Colon (tissue), 2 donors: ENCODE results near the gene BMP10.

Experiments
- FAIRE-seq: peaks from 2 replicates; lab custom pipeline; 2012; peaks lifted over from hg19 to GRCh38; lab: Jason Lieb, UNC
- donor health status: control.
- donor health status: control.

Gene BMP10

DNA sequence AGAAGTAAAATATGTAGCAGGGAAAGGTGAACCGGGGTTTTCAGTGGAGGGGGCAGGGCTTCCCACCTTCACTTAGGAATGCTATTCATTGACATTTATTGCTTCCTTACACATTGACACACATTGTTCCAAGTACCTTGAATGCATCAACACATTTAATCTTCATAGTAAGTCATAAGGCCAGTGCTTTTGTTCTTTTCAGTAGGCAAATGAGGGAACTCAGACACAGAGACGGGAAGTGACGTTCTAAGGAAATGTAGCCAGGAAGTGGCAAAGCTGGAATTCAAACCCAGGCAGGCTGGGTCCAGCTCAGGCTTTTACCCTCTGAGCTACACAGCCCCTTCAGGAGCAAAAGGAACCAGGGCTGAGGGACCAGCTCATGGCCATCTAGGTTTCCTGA, 20.7 kb downstream of the BMP10 start:
- no peak for FAIRE-seq

DNA sequence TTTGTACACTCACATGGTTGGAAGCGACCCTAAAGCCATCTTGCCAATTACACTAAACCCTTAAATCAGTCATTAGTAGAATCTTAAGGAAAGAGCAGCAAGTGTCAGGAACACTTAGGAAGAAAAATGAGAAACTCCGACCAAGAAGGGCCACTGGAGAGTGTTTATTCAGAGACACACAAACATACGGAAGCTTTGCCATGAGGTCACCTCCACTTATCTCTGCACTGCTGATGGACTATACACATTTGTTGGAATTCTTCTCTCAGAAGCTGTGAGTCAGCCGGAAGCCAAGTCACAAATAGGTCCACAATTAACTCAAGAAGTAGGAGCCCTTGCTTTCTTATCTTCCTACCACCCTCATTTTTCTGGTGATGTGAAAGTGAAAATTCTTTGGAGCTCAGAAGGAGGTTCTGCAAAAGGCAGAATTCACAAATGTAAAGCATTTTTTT, 21.6 kb downstream of the BMP10 start:
- FAIRE-seq = no peak

DNA sequence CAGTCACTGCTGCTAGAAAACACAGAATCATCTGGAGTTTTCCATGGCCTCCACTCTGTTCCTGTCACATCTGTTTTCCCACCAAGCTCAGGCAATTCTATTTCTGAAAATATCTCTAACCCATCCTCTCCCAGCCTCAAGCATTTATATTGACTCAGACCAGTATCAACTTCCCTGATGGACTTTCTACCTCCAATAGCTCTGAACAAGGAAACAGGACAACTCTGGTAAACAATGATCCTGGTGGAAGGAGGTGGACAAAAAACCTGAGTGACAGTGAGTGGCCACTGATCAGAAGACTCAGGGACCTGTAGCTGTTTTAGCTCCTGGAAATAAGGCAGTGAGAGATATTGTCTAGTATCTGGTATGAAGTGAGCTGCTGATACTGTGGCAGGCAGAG, 23.4 kb downstream of the BMP10 start:
- no peak for FAIRE-seq

DNA sequence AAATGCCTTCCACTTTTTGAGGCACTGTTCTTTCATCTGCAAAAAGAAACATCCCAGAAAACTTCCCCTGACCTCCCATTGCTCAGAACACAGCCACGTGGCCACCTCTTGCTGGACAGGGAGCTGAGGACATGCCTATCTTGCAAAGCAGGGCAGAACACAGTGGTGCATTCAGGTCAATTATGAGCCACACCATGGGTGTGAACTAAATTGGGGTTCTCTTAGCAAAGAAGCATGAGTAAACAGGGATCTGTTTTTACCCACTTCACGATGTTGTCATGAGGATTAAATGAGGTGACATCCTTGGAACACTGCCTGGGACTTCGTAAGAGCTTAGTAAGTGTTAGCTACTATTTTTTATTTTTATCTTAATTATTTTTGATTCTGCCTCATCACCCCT, 25.1 kb downstream of the BMP10 start:
- no peak for FAIRE-seq

DNA sequence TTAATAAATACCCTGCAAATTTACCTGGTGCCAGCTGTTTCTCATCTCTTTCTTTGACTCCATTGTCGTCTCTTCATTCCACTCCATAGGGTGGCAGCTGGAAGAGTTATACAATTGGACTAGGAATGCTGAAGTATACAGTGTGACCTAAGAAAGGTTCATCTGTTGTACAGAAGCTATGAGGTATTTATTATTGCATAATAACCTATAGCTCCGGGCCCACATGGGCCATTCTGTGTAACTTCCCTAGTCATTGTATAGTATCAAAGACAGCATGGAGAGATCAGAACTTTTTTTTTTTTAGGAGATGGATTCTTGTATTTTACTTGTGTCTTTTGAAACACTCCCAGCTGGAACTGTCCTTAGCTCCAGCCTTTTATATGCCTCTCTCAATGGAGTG, 26.2 kb downstream of the BMP10 start:
- no peak for FAIRE-seq

DNA sequence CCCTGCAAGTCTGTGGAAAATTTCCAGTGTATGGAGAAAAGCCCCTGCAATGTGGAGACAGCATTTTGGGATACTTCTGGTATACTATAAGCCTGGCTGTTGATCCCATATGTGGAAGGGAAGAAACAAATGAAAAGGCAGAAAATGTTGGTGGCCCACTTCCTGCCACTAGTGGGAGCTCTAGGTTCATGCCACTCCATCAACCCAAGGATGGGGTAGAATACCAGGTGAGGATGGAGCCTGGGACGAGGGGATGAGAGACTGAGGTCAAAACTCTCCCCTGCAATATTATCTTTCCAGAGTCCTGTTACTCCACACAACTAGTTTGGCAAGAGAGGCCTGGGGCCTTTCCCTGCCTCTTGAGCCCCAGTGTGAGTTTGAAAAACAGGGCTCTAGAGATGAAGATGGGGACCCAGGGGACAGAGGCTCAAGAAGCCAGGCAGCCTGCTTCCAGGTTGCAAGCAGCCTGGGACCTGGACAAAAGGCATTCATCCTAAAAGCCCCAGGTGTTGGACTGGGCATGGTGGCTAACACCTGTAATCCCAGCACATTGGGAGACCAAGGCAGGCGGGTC, 31.9 kb downstream of the BMP10 start:
- FAIRE-seq = no peak

DNA sequence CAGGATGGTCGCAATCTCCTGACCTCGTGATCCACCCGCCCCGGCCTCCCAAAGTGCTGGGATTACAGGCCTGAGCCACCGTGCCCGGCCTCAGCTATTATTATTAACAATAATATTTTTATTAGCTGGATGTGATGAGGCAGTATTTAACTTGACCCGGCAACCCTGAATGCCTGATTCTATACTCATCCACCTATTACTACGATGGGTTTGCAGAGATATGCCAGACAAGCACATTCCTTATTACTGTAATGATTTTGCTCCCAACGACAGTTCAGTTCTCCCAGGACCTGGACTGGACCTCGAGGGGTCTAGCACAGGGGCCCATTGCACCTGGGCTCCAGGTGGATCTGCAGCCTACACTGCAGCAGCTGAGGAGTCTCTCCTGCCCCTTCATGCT, 32.6 kb downstream of the BMP10 start:
- FAIRE-seq = no peak

DNA sequence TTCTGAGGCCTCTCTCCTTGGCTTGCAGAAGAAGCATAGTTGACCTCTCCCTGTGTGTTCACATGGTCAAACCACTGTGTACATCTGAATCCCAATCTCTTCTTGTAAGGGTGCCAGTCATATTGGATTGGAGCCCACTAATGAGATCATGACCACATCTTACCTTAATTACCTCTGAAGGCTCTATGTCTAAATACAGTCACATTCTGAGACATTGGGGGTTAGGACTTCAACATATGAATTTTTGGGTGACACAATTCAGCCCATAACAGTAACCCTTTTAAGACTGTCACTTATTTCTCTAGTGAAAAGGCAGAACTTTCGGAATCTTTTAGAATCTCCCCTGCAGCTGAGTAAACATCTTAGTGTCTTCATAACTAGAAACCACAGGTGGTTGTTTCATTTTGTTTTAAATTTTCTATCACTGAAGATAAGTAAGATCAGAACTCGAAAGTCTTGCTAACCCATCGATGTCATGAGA, 33.3 kb downstream of the BMP10 start:
- no peak for FAIRE-seq

DNA sequence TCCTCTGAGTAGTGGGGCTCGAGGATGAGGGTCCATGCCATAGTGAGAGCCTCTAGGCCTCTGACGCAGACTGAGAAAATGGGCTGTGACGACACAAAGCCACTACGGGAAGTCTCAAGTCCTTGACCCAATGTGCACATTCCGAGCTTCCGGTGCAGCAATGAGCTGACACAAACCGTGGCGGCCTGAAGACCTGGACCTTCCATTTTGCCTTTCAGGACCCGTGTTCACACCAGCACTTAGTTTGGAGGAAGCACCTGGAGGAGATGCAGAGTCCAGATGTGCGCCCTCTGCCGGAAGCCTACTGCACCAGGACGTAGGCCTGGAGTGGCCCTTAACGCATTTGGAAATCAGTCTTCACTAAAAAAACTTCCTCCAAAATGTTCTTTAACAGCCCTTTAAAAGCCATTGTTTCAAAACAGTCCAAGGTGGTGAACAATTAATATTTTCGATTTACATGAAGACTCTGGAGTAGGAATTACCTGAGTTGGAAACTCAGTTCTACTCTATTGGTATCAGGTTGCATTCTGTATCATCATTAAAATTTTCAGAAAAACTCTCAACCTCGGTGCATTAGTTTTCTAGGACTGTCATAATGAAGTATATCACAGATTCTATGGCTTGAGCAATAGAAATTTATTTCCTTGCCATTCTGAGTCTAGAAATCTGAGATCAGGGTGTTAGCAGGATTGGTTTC, 33.9 kb downstream of the BMP10 start:
- FAIRE-seq = no peak

DNA sequence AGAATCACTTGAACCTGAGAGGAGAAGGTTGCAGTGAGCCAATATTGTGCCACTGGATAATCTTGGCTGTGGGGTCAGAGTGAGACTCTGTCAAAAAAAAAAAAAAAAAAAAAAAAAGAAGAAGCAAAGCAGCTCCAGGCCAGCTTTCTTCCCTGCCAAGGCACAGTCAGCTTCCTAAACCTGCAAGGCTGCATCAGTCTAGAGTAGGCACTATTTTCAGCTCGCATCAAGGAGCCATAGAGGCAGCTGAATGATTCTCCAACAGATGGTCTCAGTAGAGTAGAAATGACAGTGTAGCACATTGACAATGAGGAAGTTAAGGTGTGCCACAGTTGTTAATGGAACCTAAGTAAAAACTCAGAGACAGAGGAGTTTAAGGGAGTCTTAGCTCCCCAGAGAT, 35.6 kb downstream of the BMP10 start:
- no peak for FAIRE-seq

DNA sequence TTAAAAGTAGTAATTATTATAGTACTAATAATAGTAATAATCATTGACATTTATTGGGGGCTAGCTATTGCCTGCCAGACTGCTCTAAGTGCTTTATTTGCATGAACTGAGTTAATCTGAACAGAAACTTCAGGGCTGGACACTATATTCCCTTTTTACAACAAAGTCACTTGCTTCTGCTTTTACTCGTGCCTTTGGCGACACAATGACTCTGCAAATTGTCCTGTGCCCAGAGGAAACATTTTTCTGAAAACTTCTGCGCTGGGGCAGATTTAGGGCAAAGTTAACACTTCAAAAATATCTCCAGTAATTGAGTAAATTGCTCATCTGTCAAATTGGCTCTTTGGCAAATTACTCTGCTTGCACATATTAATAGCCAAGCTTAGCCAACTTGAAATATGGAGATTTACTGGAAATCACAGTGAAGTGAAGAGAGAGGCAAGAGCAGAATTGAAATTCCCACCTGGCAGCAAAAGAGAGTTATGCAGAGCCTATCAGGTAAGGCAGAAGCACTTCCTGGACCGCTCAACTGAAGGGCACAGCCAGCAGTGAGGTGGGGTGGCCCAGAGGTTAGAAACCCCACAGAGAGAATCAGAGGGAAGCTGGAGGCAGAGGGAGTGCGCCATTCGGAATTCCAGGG, 36.3 kb downstream of the BMP10 start:
- FAIRE-seq = no peak

DNA sequence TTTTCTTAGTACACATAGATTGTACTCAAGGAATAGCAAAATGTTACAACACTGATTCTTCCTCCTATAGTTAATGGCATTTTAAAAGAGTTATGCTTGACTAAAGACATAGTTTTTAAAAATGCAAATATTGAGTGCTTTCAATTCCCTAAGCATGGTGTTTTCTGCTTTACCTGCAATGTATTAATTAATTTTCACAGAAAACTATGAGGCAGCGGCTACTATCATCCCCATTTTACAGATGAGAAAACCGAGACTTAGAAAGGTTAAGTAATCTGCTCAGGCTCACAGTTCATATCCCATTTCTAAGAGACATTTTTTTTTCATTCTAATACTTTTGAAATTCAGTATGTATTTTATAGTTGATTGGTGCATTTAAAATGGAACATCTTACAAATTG, 38.0 kb downstream of the BMP10 start:
- FAIRE-seq = no peak

DNA sequence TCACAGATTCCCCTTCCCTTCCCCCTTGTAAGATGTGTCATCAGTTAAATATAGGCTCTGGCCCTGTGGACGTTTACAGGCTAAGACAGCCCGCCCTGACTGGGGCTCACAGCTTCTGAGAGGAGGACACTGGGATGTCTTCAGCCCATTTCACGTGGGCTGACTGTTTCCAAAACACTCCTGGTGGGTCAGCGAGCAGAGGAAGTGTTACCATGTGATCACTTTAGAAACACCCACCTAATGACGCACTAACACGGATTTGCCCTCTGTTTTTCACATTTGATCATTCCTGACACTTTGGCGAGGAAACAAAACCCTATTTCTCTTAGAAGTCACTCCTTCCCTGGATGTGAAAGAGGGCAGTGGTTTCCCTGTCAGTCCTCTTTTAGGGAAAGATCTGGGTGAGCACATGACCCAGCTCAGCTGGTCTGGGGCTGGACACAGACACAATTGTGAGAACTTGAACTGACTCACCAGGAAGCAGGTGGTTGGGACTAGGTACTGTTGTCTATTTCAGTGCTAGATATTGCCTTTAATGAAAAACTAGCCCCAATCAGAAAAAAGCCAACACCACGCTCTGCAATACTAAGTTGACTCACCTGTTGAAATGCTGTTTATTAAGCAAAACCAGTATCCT, 38.8 kb downstream of the BMP10 start:
- FAIRE-seq = no peak

DNA sequence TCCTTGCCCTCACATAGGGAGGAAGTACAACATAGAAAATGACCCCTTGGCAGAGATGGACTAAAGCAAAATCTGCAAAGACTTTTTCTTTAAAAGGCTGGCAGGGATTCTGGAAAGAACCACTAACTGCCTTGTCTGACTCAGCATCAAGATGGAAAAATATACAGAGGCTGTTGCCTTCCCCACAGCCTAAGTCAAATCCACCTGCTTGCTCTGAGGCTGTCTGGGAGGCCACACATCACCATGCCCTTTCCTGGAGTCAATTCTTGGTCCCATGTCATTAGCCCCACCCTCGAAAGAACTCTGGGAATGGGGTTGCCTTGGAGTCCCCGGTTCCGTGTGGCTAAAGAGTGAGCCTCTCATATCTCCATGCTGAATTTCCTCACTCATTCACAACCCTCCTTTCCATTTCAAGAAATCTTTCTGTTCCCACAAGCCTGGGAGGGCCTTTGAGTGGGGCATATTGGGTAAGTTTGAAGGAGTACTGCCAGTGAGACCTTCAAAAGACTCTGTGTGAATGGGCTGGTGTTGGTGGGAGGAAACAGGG, 39.4 kb downstream of the BMP10 start:
- no peak for FAIRE-seq

DNA sequence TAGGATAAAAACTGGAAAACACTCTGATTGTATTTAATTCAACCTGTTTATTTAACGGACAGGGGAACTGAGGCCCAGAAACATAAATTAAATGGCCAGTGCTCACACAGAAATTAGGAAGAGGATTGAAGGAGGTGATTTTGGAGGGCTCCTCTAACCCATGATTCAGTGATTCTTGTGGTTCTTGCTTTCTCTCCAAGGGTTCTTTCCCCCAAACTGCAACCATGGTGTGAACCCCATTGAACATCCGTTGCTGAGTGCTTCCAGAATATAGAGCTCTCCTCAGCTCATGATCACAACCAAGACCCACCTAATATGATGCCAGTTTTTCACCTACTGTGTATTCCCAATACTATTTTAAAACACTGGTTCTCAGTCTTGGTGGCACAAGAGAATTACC, 41.4 kb downstream of the BMP10 start:
- no peak for FAIRE-seq

DNA sequence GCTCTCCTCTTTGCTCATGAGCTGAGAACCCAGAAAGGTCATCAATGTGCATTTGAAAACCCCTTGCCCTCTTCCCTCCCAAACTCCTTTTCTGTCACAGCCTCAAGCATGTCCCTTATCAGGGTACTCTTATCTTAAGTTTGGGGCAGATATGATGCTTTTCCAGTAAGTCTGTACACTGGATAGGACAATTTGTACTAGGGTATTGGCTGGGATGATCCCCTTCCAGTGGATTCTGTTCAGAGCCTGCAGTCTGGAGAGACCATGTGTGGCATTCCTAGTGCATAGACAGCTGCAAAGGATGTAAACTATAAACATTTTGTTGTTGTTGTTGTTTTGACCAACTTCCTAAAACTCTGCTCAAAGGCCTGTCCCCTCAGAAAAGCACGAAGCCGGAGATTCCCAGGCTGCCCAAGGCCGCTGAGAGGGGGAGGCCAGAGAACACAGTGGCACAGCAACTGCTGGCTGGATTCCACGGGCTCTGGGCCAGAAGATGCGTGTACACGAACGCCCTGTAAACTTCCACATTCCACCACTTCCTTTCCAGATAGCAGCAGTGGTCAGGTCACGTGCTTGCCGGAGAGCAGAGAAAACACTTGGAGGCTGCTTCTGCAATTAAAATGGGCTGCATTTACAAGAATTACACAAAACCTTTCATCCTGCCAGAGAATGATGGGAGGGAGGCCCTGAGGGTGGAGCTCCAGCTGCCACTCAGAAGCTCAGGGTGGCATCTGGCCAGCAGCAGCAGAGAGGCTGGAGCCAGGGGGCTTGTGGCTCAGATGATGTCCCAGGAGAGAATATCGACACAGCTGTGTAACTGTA, 42.1 kb downstream of the BMP10 start:
- FAIRE-seq = no peak

DNA sequence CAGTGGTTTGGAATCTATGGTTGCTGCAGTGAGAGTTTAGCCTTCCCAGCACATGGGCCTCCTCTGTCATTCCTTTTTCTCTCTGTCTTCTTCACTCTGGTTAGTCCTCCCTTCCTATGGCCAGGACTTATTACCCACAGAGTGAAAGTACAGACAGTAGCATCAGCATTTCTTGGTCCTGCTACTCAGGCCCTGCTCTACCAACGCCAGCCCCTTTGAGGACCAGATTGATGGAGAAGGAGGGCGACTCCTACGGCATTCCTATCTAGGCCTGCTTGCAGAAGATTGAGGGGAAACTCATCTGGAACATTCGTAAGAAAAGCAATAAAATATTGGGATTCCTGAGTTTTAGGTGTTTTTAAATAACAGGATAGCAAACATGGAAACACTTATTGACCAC, 43.5 kb downstream of the BMP10 start:
- FAIRE-seq = no peak

DNA sequence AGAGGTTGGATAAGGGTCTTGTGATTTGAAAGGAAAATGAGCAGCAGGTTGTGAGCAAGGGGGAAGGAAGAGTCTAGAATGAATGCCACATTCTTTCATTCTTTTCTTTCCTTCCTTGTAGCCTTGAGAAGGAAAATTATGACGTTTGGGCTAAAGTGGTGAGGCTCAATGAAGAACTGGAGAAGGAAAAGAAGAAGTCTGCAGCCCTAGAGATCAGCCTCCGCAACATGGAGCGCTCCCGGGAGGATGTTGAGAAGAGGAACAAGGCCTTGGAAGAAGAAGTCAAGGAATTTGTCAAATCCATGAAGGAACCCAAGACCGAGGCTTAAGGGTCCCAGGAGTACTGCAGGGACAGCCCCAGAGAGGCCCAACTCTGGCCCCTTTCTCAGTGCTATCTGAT, 45.3 kb downstream of the BMP10 start:
- no peak for FAIRE-seq

DNA sequence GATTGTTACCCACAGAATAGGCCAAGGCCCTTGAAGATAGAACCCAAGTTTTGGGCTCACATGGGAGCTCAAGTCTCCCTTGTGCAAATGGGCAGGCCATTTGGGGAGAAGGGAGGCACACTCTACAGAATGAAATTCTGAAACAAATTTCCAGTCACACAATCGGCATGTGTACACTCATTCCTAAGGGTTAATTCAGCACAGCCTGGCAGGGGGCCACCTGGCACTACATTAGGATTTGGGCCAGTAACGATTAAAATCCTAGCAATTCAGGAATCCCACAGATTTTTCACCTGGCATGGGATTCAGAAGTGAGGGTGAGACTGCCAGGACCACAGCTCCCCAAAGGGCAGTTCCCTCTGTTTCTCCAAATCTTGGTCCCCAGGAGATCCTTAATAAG, 46.4 kb downstream of the BMP10 start:
- FAIRE-seq = no peak

DNA sequence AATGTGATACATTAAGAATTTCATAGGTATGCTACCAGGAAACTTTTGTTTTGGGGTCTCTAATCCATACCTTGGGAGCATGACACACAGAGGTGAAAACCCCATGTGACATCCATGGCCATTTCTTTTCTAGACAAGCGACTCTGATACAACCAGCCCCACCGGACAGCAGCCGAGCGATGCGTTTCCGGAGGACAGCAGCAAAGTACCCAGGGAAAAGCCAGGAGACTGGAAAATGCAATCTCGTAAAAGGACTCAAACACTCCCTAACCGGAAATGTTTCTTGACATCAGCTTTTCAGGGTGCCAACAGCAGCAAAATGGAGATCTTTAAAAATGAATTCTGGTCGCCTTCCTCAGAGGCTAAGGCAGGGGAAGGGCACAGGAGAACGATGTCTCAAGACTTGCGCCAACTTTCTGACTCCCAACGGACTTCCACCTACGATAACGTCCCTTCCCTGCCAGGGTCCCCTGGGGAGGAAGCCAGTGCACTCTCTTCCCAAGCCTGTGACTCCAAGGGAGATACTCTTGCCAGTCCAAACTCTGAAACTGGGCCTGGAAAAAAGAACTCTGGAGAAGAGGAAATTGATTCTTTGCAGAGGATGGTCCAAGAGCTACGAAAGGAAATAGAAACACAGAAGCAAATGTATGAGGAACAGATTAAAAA, 48.9 kb downstream of the BMP10 start:
- no peak for FAIRE-seq

DNA sequence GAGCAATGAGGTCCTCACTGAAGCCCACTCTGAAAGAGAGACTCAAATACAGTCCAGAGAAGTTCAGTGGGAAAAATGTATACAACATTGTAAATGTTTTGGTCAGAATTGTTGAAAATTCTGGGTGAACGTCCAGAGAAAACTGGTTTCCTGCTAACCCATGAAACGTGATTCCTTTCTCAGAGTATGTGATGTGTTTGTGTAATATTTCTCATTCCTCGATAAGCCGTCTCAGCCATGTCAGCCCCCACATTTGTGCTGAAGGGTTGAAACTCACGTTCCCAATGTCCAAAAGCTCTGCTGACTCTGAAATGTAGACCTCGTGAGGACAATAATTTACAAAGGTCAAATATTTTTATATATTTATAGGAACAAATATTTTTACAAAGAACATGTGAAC, 51.6 kb downstream of the BMP10 start:
- no peak for FAIRE-seq
